ENCODE results near the gene CR1.
"Not testable (repeated sequence)": the region's sequence is repeated elsewhere in the genome, so short reads cannot be mapped to it uniquely, and the experiment has no call there.

Gene CR1

GRCh38 chr1:207519505-207520399 is 23.8 kb downstream of the CR1 start:
- peak; percentile 97 to 100 for DNase-seq
- peak; percentile 59 for TF ChIP-seq GATA1 (IDR thresholded peaks at IDR 0.05; ENCODE audit: low read depth, low read length)
- TF ChIP-seq POLR2A (IDR thresholded peaks at IDR 0.05; ENCODE audit: low read length): no peak

DNA sequence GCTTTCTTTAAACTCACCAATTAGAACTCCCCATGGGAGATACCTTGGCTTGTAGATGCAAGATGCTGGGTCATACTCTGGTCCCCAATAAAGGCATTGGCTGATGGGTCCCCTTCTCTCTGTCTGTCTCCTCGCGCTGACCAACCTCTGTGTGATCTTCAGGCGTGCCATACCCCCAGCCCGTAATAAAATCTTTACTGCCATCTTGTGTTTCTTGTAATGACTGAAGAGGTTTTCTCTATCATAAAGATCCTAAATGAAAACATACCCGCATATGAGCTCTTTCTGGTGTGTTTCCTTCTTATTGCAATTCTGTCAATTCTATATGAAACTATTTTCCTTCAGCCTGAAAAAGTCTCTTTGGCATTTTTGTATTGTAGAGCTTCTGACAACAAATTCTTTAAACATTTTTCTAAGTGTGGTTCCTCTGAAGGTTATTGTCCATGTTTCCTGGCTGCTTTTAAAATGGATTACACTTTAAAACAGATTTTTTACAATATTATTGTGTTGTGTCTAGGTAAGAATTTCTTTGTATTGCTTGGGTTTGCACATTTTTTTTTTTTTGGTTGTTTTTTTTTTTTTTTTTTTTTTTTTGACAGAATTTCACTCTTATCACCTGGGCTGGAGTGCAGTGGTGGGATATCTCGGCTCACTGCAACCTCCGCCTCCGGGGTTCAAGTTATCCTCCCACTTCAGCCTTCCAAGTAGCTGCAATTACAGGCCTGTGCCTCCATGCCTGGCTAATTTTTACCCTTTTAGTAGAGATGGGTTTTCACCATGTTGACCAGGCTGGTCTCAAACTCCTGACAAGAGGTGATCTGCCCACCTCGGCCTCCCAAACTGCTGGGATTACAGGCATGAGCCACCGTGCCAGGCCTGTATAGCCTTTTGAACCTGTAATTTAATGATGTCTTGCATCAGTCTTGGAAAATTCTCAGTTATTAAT is 24.7 kb downstream of the CR1 start:
- DNase-seq: peak; percentile 85 to 87

- DNase-seq: peak; percentile 11 to 49
These were observed 29.3 kb downstream of the CR1 start for GRCh38 chr1:207525239-207525638.

DNA sequence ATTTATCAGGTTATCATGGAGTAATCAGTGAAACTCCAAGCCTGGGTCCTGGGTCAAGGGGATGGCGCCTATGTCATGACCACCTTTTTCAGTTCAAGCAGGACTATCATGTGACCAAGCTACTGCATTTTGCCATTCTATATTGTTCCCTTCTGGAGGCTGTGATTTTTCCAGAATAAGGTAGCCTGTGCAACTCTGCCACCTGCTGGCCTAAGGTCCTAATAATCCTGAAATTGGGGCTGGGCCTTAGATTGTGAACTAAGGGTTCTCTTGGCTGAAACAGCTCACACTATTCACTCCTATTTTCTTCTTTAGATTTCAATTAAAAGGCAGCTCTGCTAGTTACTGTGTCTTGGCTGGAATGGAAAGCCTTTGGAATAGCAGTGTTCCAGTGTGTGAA is 32.4 kb downstream of the CR1 start:
- not testable (repeated sequence) for DNase-seq

DNA sequence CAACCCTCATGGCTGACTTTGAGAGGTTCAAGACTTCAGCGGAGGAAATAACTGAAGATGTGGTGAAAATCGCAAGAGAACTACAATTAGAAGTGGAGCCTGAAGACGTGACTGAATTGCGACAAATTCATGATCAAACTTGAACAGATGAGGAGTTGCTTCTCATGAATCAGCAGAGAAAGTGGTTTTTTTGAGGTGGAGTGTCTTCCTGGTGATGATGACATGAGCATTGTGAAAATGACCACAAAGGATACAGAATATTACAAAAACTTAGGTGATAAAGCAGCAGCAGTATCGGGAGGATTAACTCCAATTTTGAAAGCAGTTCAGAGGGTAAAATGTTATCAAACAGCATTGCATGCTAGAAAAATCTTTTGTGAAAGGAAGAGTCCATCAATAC is 40.3 kb downstream of the CR1 start:
- DNase-seq: not testable (repeated sequence)

DNA sequence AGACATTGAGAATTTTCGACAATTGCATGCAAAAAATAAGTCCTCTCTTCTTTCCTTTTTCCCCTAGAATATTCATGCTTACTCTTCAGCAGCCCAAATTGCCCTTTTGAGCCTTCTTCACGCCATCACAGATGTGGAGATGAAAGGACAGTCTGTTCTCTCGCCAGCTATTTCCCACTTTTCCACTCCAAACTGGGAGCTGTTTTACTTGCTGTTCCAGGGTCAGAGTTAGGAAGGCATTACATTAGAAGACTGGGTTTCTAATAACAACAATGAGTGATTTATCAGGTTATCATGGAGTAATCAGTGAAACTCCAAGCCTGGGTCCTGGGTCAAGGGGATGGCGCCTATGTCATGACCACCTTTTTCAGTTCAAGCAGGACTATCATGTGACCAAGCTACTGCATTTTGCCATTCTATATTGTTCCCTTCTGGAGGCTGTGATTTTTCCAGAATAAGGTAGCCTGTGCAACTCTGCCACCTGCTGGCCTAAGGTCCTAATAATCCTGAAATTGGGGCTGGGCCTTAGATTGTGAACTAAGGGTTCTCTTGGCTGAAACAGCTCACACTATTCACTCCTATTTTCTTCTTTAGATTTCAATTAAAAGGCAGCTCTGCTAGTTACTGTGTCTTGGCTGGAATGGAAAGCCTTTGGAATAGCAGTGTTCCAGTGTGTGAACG is 50.9 kb downstream of the CR1 start:
- DNase-seq: not testable (repeated sequence)

DNA sequence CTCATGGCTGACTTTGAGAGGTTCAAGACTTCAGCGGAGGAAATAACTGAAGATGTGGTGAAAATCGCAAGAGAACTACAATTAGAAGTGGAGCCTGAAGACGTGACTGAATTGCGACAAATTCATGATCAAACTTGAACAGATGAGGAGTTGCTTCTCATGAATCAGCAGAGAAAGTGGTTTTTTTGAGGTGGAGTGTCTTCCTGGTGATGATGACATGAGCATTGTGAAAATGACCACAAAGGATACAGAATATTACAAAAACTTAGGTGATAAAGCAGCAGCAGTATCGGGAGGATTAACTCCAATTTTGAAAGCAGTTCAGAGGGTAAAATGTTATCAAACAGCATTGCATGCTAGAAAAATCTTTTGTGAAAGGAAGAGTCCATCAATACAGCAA is 58.9 kb downstream of the CR1 start:
- not testable (repeated sequence) for DNase-seq

- TF ChIP-seq GATA1 (IDR thresholded peaks at IDR 0.05; ENCODE audit: low read depth, low read length) (no peak), POLR2A (IDR thresholded peaks at IDR 0.05; ENCODE audit: low read length) (no peak)
- DNase-seq: peak; percentile 30 to 58
These were observed 69.8 kb downstream of the CR1 start for GRCh38 chr1:207565546-207566468.

GRCh38 chr1:207571926-207572325 is 76.0 kb downstream of the CR1 start:
- DNase-seq: not testable (repeated sequence)

DNA sequence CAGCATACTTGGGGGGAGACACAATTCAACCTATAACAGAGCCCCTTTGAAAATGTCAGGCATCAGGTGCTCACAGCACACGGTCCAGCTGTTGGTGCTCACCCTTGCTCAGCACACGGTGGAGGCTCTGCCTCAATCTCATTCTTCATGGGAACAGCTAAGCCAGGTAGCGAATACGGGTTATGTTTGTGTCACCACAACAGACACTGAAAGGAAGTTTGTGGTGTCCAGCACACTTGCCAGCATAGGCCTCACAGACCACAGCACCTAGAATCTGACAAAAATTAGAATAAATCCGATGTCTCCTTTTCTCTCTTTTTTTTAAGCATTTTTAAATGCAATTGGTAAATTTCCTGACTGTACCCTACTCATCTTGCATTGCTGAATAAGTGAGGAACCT is 77.1 kb downstream of the CR1 start:
- DNase-seq: not testable (repeated sequence)

DNA sequence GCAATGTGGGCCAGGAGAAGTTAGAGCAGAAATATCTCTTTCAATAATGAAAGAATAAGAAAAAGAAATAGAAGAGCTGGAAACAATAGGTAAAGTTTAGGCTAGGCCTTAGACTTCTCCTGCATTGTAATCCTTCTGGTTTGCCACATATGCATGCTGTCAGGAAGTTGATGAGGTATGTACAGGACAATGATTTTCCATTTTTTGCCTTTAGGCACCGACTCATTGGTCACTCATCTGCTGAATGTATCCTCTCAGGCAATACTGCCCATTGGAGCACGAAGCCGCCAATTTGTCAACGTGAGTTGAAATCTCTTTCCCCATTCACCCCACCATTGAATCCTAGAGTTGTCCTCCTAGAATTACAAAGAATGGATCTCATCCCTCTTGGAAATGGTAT is 79.4 kb downstream of the CR1 start:
- DNase-seq: not testable (repeated sequence)

GRCh38 chr1:207578796-207579435 is 83.0 kb downstream of the CR1 start:
- TF ChIP-seq POLR2A (IDR thresholded peaks at IDR 0.05; ENCODE audit: low read length): no peak
- no peak for TF ChIP-seq GATA1 (IDR thresholded peaks at IDR 0.05; ENCODE audit: low read depth, low read length)
- DNase-seq: no peak

GRCh38 chr1:207579436-207579799 is 83.5 kb downstream of the CR1 start:
- TF ChIP-seq GATA1 (IDR thresholded peaks at IDR 0.05; ENCODE audit: low read depth, low read length): no peak
- peak; percentile 81 to 88 for DNase-seq

DNA sequence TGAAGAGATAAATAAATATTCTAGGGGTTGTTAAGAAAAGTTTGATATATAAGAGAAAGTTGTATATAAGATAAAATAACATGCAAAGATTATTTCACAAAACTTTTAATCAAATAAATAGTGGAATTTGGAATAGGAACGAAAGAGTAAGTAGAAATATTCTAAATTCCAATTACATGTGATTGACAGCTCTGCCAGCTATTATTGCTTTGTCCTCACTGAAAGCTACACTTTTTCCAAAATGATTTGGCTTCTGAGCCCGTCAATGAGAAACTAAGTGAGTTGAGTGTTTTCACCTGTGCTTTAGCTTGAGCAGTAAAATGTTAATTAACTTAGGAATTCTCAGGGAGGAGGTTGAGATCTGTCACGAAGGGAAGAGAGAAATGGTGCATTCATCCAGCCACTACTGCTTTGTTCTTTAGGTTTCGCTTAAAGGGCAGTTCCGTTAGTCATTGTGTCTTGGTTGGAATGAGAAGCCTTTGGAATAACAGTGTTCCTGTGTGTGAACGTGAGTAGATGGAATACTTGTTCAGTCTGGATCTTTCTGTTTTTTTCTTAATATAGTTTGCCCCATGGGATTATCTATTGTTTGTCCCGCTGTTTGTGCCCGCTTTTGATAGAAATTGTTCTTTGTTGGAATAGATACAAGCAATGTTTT is 85.7 kb downstream of the CR1 start:
- no peak for DNase-seq
- TF ChIP-seq GATA1 (IDR thresholded peaks at IDR 0.05; ENCODE audit: low read depth, low read length) (no peak), POLR2A (IDR thresholded peaks at IDR 0.05; ENCODE audit: low read length) (no peak)

GRCh38 chr1:207589506-207589905 is 93.5 kb downstream of the CR1 start:
- DNase-seq: not testable (repeated sequence)

DNA sequence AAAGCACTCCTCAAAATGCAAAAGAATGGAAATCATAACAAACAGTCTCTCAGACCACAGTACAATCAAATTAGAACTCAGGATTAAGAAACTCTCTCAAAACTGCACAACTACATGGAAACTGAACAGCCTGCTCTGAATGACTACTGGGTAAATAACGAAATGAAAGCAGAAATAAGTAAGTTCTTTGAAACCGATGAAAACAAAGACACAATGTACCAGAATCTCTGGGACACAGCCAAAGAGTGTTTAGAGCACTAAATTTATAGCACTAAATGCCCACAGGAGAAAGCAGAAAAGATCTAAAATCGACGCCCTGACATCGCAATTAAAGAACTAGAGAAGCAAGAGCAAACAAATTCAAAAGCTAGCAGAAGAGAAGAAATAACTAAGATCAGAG is 95.2 kb downstream of the CR1 start:
- DNase-seq: not testable (repeated sequence)

DNA sequence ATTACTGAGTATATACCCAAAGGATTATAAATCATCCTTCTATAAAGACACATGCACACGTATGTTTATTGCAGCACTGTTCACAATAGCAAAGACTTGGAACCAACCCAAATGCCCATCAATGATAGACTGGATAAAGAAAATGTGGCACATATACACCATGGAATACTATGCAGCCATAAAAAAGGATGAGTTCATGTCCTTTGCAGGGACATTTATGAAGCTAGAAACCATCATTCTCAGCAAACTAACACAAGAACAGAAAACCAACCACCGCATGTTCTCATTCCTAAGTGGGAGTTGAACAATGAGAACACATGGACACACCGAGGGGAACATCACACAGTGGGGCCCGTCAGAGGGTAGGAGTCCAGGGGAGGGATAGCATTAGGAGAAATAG is 98.1 kb downstream of the CR1 start:
- not testable (repeated sequence) for DNase-seq
